SK-N-SH (cell line): ENCODE data around the gene PRELP. TPM values are rescaled to one million over a fixed set of nuclear protein-coding genes. Genes with fewer than 3 reads are reported as not detected.

Experiments used
- CTCF ChIA-PET: fragments of 300-600, 350-600 bp; formaldehyde crosslinking; extraction: SDS; loops from one replicate; lab custom pipeline; 2021; lab: Yijun Ruan, JAX
- POLR2A ChIA-PET: fragments of 350-600 bp; sonication (Branson Sonifier 250); formaldehyde crosslinking; extraction: SDS; loops from one replicate; lab custom pipeline; 2020; ENCODE audit warnings: antibody characterized with exemption, inconsistent platforms; lab: Yijun Ruan, JAX
- DNase-seq: peaks from one replicate; pipeline ENCODE4 v3.0.0; 2012
- H2AFZ ChIP-seq: fragments of 200-600 bp; sonication (generic); 2 replicates; pipeline ENCODE4 v1.8.1; 2016; ENCODE audit warnings: antibody characterized with exemption, mild to moderate bottlenecking, low read depth
- H3F3A ChIP-seq: fragments of 200-600 bp; sonication (generic); replicated peaks from 2 replicates; pipeline ENCODE3; 2016; ENCODE audit warnings: antibody characterized with exemption, mild to moderate bottlenecking; ENCODE audit not compliant: insufficient read depth
- H3K27ac ChIP-seq, 2 experiments: fragments of 200-500 bp in 1 of 2; fragments of 200-600 bp in 1 of 2; sonication (Bioruptor generic) in 1 of 2; sonication (generic), shearing (Covaris generic) in 1 of 2; 2 replicates each; pipeline versions ENCODE4 v1.5.1 to v1.6.1; 2014 to 2016; ENCODE audit warnings: low read depth in 2 of 2, inconsistent platforms in 1 of 2, low read length in 1 of 2, mild to moderate bottlenecking in 1 of 2, mixed read lengths in 1 of 2
- H3K27me3 ChIP-seq: fragments of 200-600 bp; sonication (generic), shearing (Covaris generic); 2 replicates; pipeline ENCODE4 v1.6.1; 2016; ENCODE audit warnings: mixed run types; ENCODE audit not compliant: insufficient read depth
- H3K36me3 ChIP-seq, 2 experiments: fragments of 200-500 bp in 1 of 2; fragments of 200-600 bp in 1 of 2; sonication (Bioruptor generic) in 1 of 2; sonication (generic) in 1 of 2; replicated peaks in 1 of 2; 2 replicates each; pipeline versions ENCODE3 to v1.5.1; 2014 to 2016; ENCODE audit warnings: low read length in 1 of 2, mild to moderate bottlenecking in 1 of 2; ENCODE audit not compliant: insufficient read depth in 2 of 2, control insufficient read depth in 1 of 2
- H3K4me1 ChIP-seq, 2 experiments: fragments of 200-500 bp in 1 of 2; fragments of 200-600 bp in 1 of 2; sonication (Bioruptor generic) in 1 of 2; sonication (generic), shearing (Covaris generic) in 1 of 2; 2 replicates each; pipeline versions ENCODE4 v1.5.1 to v1.6.1; 2014 to 2016; ENCODE audit warnings: low read depth in 1 of 2, low read length in 1 of 2, mixed run types in 1 of 2; ENCODE audit not compliant: insufficient read depth in 2 of 2, control insufficient read depth in 1 of 2
- H3K4me2 ChIP-seq: fragments of 200-600 bp; sonication (generic), shearing (Covaris generic); 2 replicates; pipeline ENCODE4 v1.6.1; 2017; ENCODE audit warnings: mixed run types
- H3K4me3 ChIP-seq, 2 experiments: fragments of 200-500 bp in 1 of 2; fragments of 200-600 bp in 1 of 2; sonication (Bioruptor generic) in 1 of 2; sonication (generic), shearing (Covaris generic) in 1 of 2; 2 replicates each; pipeline versions ENCODE4 v1.5.1 to v1.8.1; 2014 to 2016; ENCODE audit warnings: low read depth in 2 of 2, inconsistent platforms in 1 of 2, low read length in 1 of 2, mild to moderate bottlenecking in 1 of 2, mixed read lengths in 1 of 2, moderate library complexity in 1 of 2
- H3K79me2 ChIP-seq: fragments of 200-600 bp; sonication (generic); 2 replicates; pipeline ENCODE4 v1.8.1; 2017; ENCODE audit warnings: mild to moderate bottlenecking; ENCODE audit not compliant: insufficient read depth
- H3K9ac ChIP-seq: fragments of 200-600 bp; sonication (generic); 2 replicates; pipeline ENCODE4 v1.6.1; 2017; ENCODE audit warnings: mixed run types
- H3K9me2 ChIP-seq: fragments of 200-600 bp; sonication (generic); 2 replicates; pipeline ENCODE4 v1.6.1; 2017; ENCODE audit warnings: mixed run types
- H3K9me3 ChIP-seq: fragments of 200-600 bp; sonication (generic); 2 replicates; pipeline ENCODE4 v1.6.1; 2017; ENCODE audit warnings: mixed run types, mild to moderate bottlenecking, moderate library complexity
- H4K20me1 ChIP-seq: fragments of 200-600 bp; sonication (generic); 2 replicates; pipeline ENCODE4 v1.6.1; 2017; ENCODE audit warnings: mild to moderate bottlenecking, mixed run types; ENCODE audit not compliant: insufficient read depth
- CTCF ChIP-seq: fragments of 200-600 bp; sonication (generic); IDR thresholded peaks from 2 replicates; pipeline ENCODE4 v1.6.1; 2017; ENCODE audit warnings: antibody characterized with exemption, mild to moderate bottlenecking, moderate library complexity
- ELF1 ChIP-seq: IDR thresholded peaks from 2 replicates; pipeline ENCODE4 v1.4.0; 2012
- EZH2phosphoT487 ChIP-seq: fragments of 200-600 bp; sonication (generic); IDR thresholded peaks from 2 replicates; pipeline ENCODE4 v1.6.1; 2017; ENCODE audit warnings: low read depth, mixed run types, mild to moderate bottlenecking, antibody characterized with exemption, moderate library complexity, borderline replicate concordance
- FOXM1 ChIP-seq: IDR thresholded peaks from 2 replicates; pipeline ENCODE4 v1.4.0; 2012; ENCODE audit warnings: low read depth, mild to moderate bottlenecking
- GABPA ChIP-seq: IDR thresholded peaks from 2 replicates; pipeline ENCODE4 v1.4.0; 2012; ENCODE audit warnings: low read depth, mild to moderate bottlenecking
- GATA2 ChIP-seq: sonication (generic); formaldehyde crosslinking; IDR thresholded peaks from 2 replicates; pipeline ENCODE4 v1.5.0; 2020; ENCODE audit warnings: mild to moderate bottlenecking, missing genetic modification reagents
- MAX ChIP-seq: IDR thresholded peaks from 2 replicates; pipeline ENCODE4 v1.4.0; 2012; ENCODE audit warnings: low read depth
- NFIC ChIP-seq: IDR thresholded peaks from 2 replicates; pipeline ENCODE4 v1.4.0; 2012; ENCODE audit warnings: borderline replicate concordance
- POLR2AphosphoS5 ChIP-seq: IDR thresholded peaks from 2 replicates; pipeline ENCODE4 v1.6.1; 2012; ENCODE audit warnings: low read depth, low read length
- RAD21 ChIP-seq: IDR thresholded peaks from 2 replicates; pipeline ENCODE4 v1.6.1; 2012; ENCODE audit warnings: mild to moderate bottlenecking, low read length
- REST ChIP-seq: IDR thresholded peaks from 2 replicates; pipeline ENCODE4 v1.6.1; 2012; ENCODE audit warnings: mild to moderate bottlenecking, low read depth, low read length, moderate library complexity
- TAF1 ChIP-seq: IDR thresholded peaks from 2 replicates; pipeline ENCODE4 v1.6.1; 2012; ENCODE audit warnings: low read depth, mild to moderate bottlenecking, low read length, moderate library complexity, borderline replicate concordance
- TCF12 ChIP-seq: IDR thresholded peaks from 2 replicates; pipeline ENCODE4 v1.4.0; 2012
- USF2 ChIP-seq: fragments of 150-350 bp; IDR thresholded peaks from 2 replicates; pipeline ENCODE4 v1.6.1; 2017; ENCODE audit warnings: antibody characterized with exemption, low read length, low read depth, borderline replicate concordance
- WGBS: methylation state at CpG from one replicate; pipeline ENCODE4 v1.1.6; 2017; ENCODE audit warnings: low lambda C conversion rate; 5-methylcytosine and 5-hydroxymethylcytosine counted together
- polyA plus RNA-seq, 3 experiments: library from polyadenylated mRNA; depleted of rRNA; stranded (reverse); fragments of >200 nt; gene quantifications; 2 replicates each; pipeline ENCODE4 v1.2.3, GENCODE V29; 2012

The PRELP gene
- polyA plus RNA-seq, 1 of the 3 experiments (the other 2 are of a cell fraction): 0.48 TPM

GRCh38 chr1:203491664-203492063 lies 16.1 kb downstream of the PRELP start:
- 91% methylated on average over 9 of the region's 9 CpGs for WGBS
- no peaks in the 10 kb centered on the region for H3K9me2 ChIP-seq
- CTCF ChIA-PET: interaction anchor here (1.1 to 19.8 kb wide), 4 partner anchors 14 to 224 kb away, joined by 3 to 351 read pairs (median 9); no protein-coding TSS in a partner anchor

GRCh38 chr1:203492082-203492747 lies 16.6 kb downstream of the PRELP start:
- Histone ChIP-seq H3F3A (peaks cover under 1% of the 10 kb centered on the region), H3K9me3 (no peaks in the 10 kb centered on the region), H3K79me2 (no peaks in the 10 kb centered on the region), H3K27me3 (no peaks in the 10 kb centered on the region), H3K9ac (no peak overlapping the region), H2AFZ (no peak overlapping the region), H4K20me1 (no peaks in the 10 kb centered on the region), H3K9me2 (no peaks in the 10 kb centered on the region), H3K4me3 (no peak overlapping the region), H3K36me3 (no peaks in the 10 kb centered on the region), H3K4me1 (peaks cover 0 to 17% of the 10 kb centered on the region in 2 experiments; a peak in 1 of 4 replicates), H3K4me2 (no peak overlapping the region), H3K27ac (no peak overlapping the region)
- no peak for DNase-seq
- ChIA-PET POLR2A (no interaction called here), CTCF (interaction anchor here (1.4 to 19.8 kb wide), 4 partner anchors 151 to 225 kb away, joined by 3 to 351 read pairs (median 9); no protein-coding TSS in a partner anchor)
- 70% methylated on average over 7 of the region's 8 CpGs for WGBS
- TF ChIP-seq FOXM1 (no peak), GABPA (no peak), MAX (no peak), EZH2phosphoT487 (no peak), NFIC (no peak), USF2 (no peak), TAF1 (no peak), ELF1 (no peak), CTCF (no peak), TCF12 (no peak)

More at GRCh38 chr1:203491664-203492063, 16.1 kb downstream of the PRELP start:
- no peak for DNase-seq
- H3F3A ChIP-seq: peaks cover 6% of the 10 kb centered on the region
- POLR2A ChIA-PET: interaction anchor here (0.6 kb wide), 1 partner anchor 127 kb away, joined by 3 read pairs; no protein-coding TSS in a partner anchor
- H4K20me1 ChIP-seq: no peaks in the 10 kb centered on the region
- no peak overlapping the region for H3K9ac ChIP-seq
- peaks cover 0 to 20% of the 10 kb centered on the region in 2 experiments; a peak in 1 of 4 replicates for H3K4me1 ChIP-seq
- no peak overlapping the region for H3K4me3 ChIP-seq
- no peaks in the 10 kb centered on the region for H3K36me3 ChIP-seq
- TF ChIP-seq POLR2AphosphoS5: no peak
- TF ChIP-seq FOXM1: no peak
- no peak for TF ChIP-seq GATA2 (CRISPR knock-in tag)
- TF ChIP-seq REST: no peak
- TF ChIP-seq RAD21: no peak
- TF ChIP-seq USF2: no peak
- TF ChIP-seq, all 33 proteins: peak for 0
- H3K27ac ChIP-seq: no peak overlapping the region
- no peak overlapping the region for H3K4me2 ChIP-seq
- no peaks in the 10 kb centered on the region for H3K79me2 ChIP-seq
- no peaks in the 10 kb centered on the region for H3K27me3 ChIP-seq
- no peaks in the 10 kb centered on the region for H3K9me3 ChIP-seq
- no peak overlapping the region for H2AFZ ChIP-seq
